Activated CD4-positive, alpha-beta T cell treated with anti-CD3 and anti-CD28 coated beads for 48 hours (primary cell): ENCODE data around the gene PHACTR1.

Experiments
- DNase-seq: peaks from one replicate; pipeline ENCODE4 v3.0.0-alpha.2; 2020

The PHACTR1 gene

GRCh38 chr6:12957321-12958051 is 240.9 kb downstream of the PHACTR1 start:
- DNase-seq: peak; percentile 9

GRCh38 chr6:12958052-12958706 is 241.6 kb downstream of the PHACTR1 start:
- DNase-seq: no peak

DNA sequence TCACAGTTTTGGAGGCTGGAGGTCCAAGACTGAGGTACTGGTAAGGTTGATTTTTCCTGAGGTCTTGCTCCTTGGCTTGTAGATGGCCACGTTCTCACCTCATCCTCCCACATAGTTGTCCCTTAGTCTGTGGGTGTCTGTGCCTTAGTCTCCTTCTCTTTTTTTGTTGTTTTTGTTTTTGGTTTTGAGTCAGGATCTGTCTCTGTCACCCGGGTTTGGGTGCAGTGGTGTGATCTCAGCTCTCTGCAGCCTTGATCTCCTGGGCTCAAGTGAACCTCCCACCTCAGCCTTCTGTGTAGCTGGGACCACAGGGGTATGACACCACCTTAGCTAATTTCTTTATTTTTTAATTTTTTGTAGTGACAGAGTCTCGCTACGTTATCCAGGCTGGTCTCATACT is 245.2 kb downstream of the PHACTR1 start:
- DNase-seq: no peak

DNA sequence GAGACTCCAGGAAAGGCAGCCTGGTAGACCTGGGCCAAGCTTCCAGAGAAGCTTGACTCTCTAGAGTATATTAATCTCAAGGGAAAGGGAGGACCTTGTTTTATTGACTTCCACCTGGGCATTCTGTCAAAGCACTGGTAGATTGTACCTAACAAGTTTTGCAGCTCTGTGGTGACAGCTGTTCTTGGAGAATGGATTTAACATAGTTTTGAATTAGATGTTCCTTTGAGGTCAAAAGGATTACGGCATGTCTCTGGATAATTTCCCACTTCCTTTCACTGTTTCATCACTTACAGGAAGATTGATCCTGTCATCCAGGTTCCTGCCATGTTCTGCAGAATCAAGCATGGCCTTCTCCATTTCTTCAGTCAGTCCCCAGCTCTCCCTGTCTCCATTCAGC is 246.0 kb downstream of the PHACTR1 start:
- DNase-seq: no peak

DNA sequence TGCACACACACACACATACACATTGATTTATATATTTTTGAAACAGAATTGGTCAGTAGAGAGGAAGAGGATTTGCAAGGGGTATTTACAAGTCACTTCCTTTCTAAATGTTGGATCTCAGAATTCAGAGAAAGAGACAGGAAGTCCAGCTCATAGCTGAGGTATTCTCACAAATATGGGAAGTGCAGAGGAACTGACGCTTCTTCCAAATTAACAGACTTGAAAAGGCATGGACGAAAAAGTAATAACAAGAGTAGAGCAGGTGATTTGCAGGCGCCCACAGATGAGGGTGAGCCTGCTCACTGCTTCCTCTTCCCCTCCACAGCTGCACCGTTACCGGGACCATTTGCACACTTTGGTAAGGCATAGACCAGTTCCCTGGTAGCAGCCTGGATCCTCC is 246.4 kb downstream of the PHACTR1 start:
- DNase-seq: no peak

- no peak for DNase-seq
Measured at GRCh38 chr6:12963567-12963966, 247.0 kb downstream of the PHACTR1 start.

GRCh38 chr6:12967686-12968085 is 251.1 kb downstream of the PHACTR1 start:
- no peak for DNase-seq

GRCh38 chr6:12968290-12968689 is 251.7 kb downstream of the PHACTR1 start:
- DNase-seq: no peak

DNA sequence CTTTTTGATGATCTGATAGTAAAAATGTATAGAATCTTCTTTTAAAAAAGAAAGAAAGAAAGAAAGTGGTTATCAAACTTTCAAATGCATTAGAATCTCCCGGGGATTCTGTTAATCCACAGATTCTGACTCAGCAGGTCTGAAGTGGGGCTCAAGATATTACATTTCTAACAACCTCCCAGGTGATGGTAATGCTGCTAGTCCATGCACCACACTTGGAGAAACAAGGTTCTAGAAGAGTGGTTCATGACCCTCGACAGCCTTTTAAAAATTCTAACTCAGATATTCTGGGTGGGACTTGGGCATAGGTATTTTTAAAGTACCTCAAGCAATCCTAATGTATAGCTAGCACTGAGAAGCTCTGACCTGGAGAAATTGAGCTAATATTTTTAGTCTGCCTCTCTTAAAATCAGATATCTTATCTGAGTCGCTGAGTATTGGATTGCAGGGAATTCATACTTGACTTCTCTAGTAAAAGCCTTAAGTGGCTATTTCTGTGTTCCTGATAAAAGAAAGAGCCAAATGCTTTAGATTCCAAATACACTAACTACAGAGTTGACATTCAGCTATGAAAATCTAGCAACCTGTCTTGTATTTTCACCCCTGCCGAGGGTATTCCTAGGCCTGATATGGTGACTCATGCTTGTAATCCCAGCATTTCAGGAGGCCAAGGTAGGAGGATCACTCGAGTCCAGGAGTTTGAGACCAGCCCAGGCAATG is 252.4 kb downstream of the PHACTR1 start:
- no peak for DNase-seq

DNA sequence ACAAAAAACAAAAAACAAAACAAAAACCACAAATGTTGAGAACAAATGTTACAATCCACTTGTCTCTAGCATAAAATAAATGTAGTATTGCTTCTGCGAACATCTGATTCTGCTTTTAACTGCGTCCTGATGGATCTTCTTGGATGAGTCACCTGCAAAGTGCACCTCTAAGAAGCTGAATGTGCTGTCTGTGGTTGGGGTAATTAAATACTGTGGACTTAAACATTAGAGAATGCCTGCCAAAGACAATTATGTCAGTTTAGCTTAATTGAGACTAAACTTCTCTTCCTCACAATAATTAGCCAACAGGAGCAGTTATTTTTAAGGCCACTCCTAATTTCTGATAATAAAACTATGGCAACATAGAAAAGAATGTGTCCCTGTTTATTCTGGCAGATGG is 253.4 kb downstream of the PHACTR1 start:
- no peak for DNase-seq

DNA sequence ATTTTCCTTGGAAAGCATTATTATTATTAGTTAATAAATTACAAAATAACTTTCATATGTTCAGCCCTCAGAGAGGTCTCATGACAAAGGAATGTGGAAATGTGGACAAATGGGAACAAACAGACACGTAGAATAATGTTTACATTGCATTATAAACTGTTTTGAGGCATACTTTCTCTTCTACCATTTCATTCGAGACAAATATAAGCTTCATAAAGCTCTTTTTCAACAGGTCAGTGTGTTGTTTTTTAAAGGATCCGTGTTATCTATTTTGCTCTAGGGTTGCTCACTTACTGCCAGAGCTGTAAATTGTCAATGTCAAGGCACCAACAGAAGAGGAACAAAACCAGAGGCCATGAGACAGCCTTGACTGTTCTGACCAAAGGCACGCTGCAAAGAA is 256.8 kb downstream of the PHACTR1 start:
- no peak for DNase-seq

DNA sequence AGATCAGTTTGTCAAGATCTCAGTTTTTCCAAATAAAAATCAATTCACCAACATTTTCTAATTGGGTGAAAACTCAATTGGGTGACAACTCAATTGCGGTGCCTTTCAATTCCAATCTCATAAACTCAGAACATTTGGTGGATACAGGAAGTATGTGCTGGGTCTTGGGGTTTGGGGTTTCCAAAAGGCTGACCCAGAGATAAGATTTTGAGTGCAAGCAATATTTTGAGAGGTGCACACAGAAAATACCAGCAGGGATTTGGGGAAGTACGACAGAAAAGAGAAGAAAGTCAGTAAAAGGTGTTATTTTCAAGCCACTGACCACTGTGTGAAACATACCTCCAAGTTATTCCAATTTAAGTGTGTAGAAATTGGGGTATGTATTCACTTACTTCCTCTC is 258.0 kb downstream of the PHACTR1 start:
- no peak for DNase-seq

DNA sequence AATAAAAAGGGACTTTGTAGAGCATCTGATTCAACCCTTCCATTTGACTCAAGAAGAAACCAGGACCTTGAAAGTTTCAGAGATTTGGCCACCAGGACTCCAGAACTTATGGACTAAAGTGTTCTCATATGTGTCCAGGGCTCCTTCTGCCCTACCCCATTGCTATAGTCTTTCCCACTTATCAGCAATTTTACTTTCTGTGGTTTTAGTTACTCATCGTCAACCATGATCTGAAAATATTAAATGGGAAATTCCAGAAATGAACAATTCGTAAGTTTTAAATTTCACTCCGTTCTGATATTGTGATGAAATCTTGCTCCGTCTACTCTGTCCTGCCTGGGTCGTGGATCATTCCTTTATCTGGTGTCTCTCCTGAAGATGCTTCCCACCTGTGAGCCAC is 259.8 kb downstream of the PHACTR1 start:
- DNase-seq: no peak

DNA sequence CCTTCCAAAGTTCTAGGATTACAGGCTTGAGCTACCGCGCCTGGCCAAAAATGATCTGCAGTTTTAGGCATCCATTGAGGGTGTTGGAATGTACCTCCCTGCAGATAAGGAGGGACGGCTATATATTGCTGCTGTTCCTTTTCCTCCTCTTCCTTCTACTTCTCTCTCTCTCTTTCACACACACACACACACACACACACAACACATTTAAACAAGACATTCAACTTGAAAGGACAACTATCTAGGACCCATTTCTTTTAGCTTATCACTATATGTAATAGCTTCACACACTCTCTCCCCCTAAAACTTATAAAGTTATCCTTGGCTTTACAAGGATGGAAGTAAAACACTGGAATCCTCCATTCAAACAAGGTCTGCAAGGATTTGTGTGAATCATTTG is 260.6 kb downstream of the PHACTR1 start:
- DNase-seq: no peak

DNA sequence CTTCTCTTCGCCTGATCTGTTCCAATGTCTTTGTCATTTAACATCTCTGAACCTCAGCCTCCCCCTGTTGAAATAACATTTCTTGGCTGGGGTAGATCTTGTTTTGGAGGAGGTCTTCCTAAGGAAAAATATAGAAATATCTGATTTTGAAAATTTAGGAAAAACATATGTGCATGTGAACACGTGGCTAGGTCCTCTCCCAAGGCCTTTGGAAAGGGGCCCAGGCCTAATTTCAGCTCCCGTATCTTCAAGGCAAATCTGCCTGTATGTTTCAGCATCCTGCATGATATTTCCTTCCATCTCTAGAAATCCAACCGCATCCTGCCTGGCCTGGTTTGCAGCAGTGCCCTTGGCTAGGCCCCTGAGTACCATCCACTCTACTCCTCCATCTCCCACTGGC is 261.2 kb downstream of the PHACTR1 start:
- DNase-seq: no peak

GRCh38 chr6:12980741-12981140 is 264.2 kb downstream of the PHACTR1 start:
- DNase-seq: no peak

- no peak for DNase-seq
Measured at GRCh38 chr6:12984776-12985175, 268.2 kb downstream of the PHACTR1 start.

GRCh38 chr6:12987783-12988182 is 271.2 kb downstream of the PHACTR1 start:
- no peak for DNase-seq

GRCh38 chr6:12990162-12990561 is 273.6 kb downstream of the PHACTR1 start:
- DNase-seq: no peak

GRCh38 chr6:12991435-12991834 is 274.9 kb downstream of the PHACTR1 start:
- DNase-seq: no peak

DNA sequence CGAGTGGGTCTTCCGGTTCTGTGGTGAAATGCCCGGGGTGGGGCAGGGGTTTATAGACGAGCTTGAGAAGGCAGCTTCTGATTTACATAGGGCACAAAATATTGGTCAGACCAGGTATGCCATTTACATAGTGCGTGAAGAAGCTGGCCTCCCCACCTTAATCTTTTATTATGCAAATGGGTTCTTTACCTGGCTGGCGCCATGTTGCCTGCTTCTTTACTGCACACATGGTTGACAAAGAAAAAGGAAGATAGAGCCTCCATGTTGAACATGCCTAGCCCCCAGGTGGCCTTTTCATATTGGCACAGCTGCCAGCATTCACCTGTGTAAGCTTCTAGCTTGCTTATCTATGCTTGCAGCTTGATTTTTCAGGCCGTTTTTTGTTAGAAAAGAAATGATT is 276.2 kb downstream of the PHACTR1 start:
- DNase-seq: no peak

DNA sequence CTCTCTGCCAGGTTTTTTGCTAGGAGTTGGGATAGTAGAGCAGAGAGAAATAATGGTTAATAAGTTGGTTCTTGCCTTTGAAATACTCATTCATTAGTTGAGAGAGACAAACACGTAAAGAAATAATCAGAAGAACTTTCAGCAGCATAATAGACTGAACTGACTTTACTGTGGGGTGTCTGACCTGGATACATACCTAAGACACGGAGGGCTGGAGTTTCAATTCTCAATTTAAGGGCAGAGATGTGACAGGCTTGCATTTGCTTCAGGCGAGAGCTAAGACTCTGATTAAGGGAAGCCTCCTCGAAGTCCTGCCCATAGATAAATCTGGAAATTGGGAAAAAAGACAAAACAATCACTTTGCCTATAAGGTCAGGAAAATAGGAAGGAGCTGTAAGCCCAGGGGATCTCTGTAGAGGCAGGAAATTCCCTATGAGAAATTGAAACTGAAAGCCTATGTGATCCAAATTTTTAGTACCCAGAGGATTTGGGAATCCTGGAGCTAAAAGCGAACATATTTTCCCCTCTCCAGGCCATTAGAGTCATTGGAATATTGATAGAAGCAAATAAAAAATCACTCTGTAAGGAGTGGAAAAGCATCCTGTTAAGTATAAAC is 276.8 kb downstream of the PHACTR1 start:
- no peak for DNase-seq

DNA sequence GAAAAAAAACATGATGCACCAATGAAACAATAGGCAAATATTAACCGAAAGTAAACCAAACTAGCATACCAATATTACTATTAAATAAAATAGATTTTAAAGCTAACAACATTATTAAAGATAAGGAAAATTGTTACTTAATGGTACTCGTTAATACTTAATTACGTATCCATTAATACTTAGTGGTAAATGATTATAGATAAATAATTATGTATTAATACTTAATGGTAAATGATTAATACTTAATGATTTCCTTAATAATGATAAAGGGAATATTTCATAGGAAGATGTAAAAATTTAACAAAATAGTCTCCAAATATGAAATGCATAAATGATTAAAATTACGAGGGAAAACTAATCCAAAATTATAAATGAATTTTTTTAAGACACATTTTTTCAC is 278.9 kb downstream of the PHACTR1 start:
- no peak for DNase-seq

DNA sequence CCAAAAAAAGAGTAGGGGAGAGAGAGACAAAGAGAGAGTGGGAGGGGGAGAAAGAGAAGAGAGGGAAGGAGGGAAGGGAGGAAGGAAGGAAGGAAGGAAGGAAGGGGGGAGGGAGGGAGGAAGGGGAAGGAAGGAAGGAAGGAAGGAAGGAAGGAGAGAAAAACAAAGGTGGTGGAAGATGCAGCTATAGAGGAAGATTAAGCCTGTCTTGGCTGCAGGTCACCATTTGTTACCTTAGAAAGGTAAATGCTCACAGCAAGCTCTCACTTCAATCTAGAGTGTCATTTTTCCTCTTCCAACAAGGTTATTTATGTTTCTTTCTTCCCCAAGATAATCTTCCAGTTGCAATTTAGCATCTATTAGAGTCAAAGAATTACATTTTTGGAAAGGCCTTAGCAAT is 284.0 kb downstream of the PHACTR1 start:
- no peak for DNase-seq
